Left ventricle myocardium inferior (tissue), 1 donor: ENCODE data around the gene MAEA. TPM values are rescaled to one million over a fixed set of nuclear protein-coding genes. Genes with fewer than 3 reads are reported as not detected.
A peak's percentile ranks its signal among the peaks of the same experiment; 100 is the strongest.

ENCODE experiments used
- DNase-seq: peaks from one replicate; pipeline ENCODE4 v3.0.0-alpha.2; 2020
- H3K27ac ChIP-seq: fragments of 200-600 bp; replicated peaks from 2 replicates; pipeline ENCODE4 v1.8.0; 2021
- H3K27me3 ChIP-seq: fragments of 200-600 bp; 2 replicates; pipeline ENCODE4 v1.8.0; 2021; ENCODE audit warnings: low read depth
- H3K36me3 ChIP-seq: fragments of 200-600 bp; 2 replicates; pipeline ENCODE4 v1.8.0; 2021
- H3K4me1 ChIP-seq: fragments of 200-600 bp; 2 replicates; pipeline ENCODE4 v1.8.0; 2021
- H3K4me3 ChIP-seq: fragments of 200-600 bp; 2 replicates; pipeline ENCODE4 v1.8.0; 2021; ENCODE audit warnings: mild to moderate bottlenecking, moderate library complexity
- H3K9me3 ChIP-seq: fragments of 200-600 bp; replicated peaks from 2 replicates; pipeline ENCODE4 v1.8.0; 2021
- intact Hi-C: fragments of 100-400 bp; cut with micrococcal nuclease; formaldehyde crosslinking; loops from one replicate; pipeline ENCODE4 v1.11.0; 2022
- total RNA-seq: library from RNA; stranded (reverse); fragmentation: NEBNext Ultra II Directional; extraction: Animal tissue kit (Norgen Biotek cat#: 25700); gene quantifications from one replicate; pipeline ENCODE4 v1.2.1, GENCODE V29; 2021
- TF ChIP-seq, protein P1 (sequence below): fragments of 200-600 bp; IDR thresholded peaks from 2 replicates; pipeline ENCODE4 v1.8.0; 2021; ENCODE audit warnings: antibody characterized with exemption, mild to moderate bottlenecking, borderline replicate concordance
- donor health status: DM: no; HTN: yes; CAD: no; lungs with severe emphysema.

The MAEA gene
- total RNA-seq, 1 donor from 2014 or later = 49.5 TPM

DNA sequence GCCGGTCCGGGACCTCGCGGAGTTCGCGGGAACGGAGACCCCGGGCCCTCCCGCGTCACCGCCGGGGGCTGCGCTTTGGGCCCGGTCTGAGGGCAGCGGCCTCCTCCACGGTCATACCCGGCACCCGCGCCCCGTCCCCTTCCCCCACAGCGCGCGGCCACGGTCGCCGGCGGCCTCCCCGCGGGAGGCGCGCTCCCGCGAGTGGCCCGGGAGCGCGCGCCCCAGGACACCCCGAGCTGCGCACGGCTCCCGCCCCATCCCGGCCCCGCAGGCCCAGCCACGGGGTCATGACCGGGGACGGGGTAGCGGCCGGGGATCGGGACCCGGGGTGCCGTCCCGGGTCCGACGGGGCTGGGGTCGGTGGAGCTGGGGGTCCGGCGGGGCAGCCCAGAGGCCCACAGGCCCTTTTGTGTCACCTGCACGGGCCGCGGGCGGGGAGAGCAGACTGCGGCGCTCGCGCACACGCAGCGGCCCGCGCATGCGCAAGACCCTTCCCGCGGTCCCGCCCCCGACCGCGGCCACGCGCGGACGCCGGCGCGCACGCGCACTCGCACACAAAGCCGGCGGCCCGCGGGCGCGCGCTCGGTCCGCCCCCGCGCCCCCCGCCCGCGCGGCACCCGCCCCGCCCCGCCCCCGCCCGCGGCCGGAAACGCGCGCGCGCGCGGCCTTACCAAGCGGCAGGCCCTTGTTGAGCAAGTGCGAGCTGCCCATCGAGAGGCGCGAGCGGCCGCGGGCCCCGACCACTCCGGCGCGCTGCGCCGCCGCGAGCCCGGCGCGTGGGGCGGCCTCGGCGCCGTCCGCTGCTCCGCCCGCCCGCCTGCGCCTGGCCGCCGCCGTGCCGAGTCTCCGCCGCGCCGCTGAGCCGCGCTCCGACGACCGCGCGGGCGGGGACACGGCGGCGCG, 41.2 kb upstream of the MAEA start, which contains the start of gene CTBP1:
Gene CTBP1, minus strand, starts transcription at position 886 of the 903 bp plus-strand sequence. CDS start 7,799 bp downstream, outside the sequence.
- intact Hi-C loops = no loop called here
- TF ChIP-seq, protein P1, sequence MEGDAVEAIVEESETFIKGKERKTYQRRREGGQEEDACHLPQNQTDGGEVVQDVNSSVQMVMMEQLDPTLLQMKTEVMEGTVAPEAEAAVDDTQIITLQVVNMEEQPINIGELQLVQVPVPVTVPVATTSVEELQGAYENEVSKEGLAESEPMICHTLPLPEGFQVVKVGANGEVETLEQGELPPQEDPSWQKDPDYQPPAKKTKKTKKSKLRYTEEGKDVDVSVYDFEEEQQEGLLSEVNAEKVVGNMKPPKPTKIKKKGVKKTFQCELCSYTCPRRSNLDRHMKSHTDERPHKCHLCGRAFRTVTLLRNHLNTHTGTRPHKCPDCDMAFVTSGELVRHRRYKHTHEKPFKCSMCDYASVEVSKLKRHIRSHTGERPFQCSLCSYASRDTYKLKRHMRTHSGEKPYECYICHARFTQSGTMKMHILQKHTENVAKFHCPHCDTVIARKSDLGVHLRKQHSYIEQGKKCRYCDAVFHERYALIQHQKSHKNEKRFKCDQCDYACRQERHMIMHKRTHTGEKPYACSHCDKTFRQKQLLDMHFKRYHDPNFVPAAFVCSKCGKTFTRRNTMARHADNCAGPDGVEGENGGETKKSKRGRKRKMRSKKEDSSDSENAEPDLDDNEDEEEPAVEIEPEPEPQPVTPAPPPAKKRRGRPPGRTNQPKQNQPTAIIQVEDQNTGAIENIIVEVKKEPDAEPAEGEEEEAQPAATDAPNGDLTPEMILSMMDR = no peak
- Histone ChIP-seq H3K27ac (peak within 1 kb of the TSS; percentile 99), H3K36me3 (no peaks in the 10 kb centered on the region), H3K9me3 (no peaks in the 10 kb centered on the region), H3K27me3 (no peaks in the 10 kb centered on the region), H3K4me1 (peaks cover 77% of the 10 kb centered on the region), H3K4me3 (peak within 1 kb of the TSS; percentile 97)
- DNase-seq = peak; percentile 79

DNA sequence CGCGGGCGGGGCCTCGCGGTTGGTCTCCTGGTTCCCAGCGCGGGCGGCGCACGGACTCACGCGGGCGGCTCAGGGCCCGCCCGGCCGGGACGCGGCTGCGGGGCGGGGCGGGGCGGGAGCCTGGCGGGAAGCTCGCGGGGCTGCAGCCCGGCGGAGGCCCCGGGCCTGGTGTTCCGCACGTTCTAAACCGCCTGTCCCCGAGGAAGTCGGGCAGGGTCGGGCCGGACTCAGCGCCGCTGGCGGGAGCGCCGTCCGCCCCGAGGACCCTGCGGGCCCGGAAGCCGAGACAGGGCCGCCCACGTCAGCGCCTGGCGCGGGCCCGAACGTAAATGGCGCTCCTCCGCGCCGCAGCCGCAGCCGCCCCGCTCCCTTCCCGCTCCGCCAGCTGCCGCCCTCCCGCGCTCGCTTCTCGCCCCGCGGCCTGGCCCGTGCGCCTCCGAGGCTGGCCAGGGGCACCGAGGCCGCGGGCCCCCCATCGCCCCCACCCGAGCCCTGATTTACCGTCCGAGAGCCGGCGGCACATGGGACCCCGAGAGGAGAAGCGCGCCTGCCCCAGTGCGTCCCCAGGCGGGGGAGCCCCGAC, 40.5 kb upstream of the MAEA start:
- Histone ChIP-seq H3K36me3 (no peaks in the 10 kb centered on the region), H3K4me1 (peaks cover 69% of the 10 kb centered on the region), H3K27ac (peak overlapping the region; percentile 99), H3K4me3 (peak overlapping the region; percentile 74), H3K27me3 (no peaks in the 10 kb centered on the region), H3K9me3 (no peaks in the 10 kb centered on the region)
- peak; percentile 89 for DNase-seq
- TF ChIP-seq, protein P1 = no peak
- intact Hi-C loops = no loop called here

DNA sequence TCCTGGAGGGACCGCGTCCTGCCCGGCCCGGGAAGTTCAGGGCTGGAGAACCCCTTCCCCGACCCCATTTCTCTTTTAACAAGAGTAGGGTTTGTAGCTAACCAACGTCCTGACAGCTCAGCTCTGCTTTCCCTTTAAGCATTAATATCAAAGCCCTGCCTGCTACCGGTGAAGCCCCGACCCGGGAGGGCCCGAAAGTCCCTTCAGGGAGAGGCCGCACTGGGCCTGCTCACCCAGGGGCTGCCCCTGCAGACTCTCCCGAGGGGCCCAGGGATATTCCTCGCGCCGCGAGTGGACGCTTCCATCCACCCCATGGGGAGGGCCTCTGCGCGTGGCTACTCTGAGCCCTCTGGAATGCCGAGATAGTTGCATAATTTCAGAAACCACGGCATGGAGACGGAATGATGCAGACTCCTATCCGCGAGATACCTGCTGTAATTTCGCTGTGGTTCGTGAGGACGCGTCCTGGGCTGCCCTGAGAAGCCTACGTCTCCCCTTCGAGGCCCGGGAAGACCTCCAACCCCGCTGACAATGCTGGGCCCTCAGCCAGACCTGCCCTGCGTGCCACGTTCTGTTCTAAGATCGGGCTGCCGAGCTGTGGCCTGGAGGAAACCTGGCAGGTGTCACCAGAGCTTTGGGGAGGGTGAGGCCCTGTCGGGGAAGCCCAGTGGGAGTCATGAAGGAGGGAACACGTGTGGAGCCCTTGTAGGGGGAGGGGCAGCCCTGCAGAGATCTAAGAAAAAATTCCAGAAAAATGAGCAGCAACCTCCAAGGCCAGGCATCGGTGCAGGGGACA, 39.8 kb upstream of the MAEA start:
- no peak for DNase-seq
- TF ChIP-seq, protein P1 = no peak
- intact Hi-C loops = loop anchor here (10.0 kb wide), 1 partner anchor 95 kb away; the partner anchor contains the start of gene UVSSA
- peaks cover 62% of the 10 kb centered on the region for H3K4me1 ChIP-seq
- H3K27ac ChIP-seq = peak overlapping the region; percentile 99
- H3K9me3 ChIP-seq = no peaks in the 10 kb centered on the region
- no peaks in the 10 kb centered on the region for H3K36me3 ChIP-seq
- peak overlapping the region; percentile 74 for H3K4me3 ChIP-seq
- H3K27me3 ChIP-seq = no peaks in the 10 kb centered on the region

DNA sequence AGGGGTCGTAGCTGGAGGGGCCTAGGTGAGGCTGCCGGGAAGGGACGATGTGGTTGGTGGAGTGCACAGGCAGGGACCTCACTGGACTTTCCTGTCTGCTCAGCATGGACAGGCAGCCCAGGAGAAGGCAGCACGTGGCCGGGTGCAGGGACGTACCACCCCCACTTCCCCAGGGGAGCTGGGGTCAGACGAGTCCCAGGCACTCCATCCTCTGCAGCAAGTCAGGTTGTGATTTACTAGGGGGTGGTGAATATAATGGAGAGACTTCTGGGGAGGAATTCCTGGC, 39.2 kb upstream of the MAEA start:
- Histone ChIP-seq H3K36me3 (no peaks in the 10 kb centered on the region), H3K27ac (peak overlapping the region; percentile 99), H3K4me3 (peak overlapping the region; percentile 74), H3K27me3 (no peaks in the 10 kb centered on the region), H3K9me3 (peaks cover 4% of the 10 kb centered on the region), H3K4me1 (peaks cover 57% of the 10 kb centered on the region)
- TF ChIP-seq, protein P1 = no peak
- intact Hi-C loops = loop anchor here (10.0 kb wide), 1 partner anchor 94 kb away; the partner anchor contains the start of gene UVSSA
- DNase-seq = no peak
